ENCODE data around the gene CUZD1. TPM values are rescaled to one million over a fixed set of nuclear protein-coding genes. Genes with fewer than 3 reads are reported as not detected.

CUZD1 gene
- total and polyA plus RNA-seq, 2 of the 13 experiments (the other 11 are each of a cell fraction or from before 2014, with no cell fraction given) = 0.22 to 0.29 TPM

DNA sequence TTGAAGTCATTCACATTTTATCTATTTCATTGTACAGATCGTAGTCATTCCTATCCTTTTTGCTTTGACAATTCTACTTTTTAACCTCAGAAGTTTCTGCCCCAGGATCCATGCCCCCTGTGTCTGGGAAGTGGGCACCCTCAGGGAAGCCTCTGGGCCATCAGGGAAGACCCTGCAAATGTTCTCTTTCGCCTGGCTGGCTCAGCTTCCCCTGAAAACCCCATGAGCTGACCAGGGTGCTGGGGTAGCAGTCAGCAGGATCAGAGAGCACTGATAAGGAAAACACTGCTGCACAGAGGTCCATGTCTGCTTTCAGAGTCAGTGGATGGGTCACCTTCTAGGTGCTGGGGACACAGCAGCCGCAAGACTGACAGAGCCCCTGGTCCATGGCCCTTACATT is 23.8 kb downstream of the CUZD1 start (continued):
- TF ChIP-seq, protein P1, sequence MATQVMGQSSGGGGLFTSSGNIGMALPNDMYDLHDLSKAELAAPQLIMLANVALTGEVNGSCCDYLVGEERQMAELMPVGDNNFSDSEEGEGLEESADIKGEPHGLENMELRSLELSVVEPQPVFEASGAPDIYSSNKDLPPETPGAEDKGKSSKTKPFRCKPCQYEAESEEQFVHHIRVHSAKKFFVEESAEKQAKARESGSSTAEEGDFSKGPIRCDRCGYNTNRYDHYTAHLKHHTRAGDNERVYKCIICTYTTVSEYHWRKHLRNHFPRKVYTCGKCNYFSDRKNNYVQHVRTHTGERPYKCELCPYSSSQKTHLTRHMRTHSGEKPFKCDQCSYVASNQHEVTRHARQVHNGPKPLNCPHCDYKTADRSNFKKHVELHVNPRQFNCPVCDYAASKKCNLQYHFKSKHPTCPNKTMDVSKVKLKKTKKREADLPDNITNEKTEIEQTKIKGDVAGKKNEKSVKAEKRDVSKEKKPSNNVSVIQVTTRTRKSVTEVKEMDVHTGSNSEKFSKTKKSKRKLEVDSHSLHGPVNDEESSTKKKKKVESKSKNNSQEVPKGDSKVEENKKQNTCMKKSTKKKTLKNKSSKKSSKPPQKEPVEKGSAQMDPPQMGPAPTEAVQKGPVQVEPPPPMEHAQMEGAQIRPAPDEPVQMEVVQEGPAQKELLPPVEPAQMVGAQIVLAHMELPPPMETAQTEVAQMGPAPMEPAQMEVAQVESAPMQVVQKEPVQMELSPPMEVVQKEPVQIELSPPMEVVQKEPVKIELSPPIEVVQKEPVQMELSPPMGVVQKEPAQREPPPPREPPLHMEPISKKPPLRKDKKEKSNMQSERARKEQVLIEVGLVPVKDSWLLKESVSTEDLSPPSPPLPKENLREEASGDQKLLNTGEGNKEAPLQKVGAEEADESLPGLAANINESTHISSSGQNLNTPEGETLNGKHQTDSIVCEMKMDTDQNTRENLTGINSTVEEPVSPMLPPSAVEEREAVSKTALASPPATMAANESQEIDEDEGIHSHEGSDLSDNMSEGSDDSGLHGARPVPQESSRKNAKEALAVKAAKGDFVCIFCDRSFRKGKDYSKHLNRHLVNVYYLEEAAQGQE (IDR thresholded peaks at IDR 0.05; ENCODE audit: borderline replicate concordance in 1 of 2, low read depth in 1 of 2, low read length in 2 of 2) = no peak
- TF ChIP-seq, protein P2, sequence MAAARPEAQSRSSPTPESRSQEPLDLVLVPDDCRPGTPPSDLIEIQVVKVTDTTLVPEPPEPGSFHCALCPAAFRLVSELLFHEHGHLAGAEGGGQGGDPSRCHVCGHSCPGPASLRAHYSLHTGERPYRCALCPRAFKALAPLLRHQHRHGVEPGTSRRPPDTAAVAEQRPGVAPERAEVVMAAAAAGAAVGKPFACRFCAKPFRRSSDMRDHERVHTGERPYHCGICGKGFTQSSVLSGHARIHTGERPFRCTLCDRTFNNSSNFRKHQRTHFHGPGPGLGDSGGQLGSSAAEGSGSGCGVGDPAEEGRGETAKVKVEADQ (CRISPR knock-in tag; IDR thresholded peaks at IDR 0.05; ENCODE audit: borderline replicate concordance) = no peak
- TF ChIP-seq MEIS1 (CRISPR knock-in tag; IDR thresholded peaks at IDR 0.05; ENCODE audit: borderline replicate concordance) (no peak), ATF1 (CRISPR knock-in tag; IDR thresholded peaks at IDR 0.05) (no peak)

DNA sequence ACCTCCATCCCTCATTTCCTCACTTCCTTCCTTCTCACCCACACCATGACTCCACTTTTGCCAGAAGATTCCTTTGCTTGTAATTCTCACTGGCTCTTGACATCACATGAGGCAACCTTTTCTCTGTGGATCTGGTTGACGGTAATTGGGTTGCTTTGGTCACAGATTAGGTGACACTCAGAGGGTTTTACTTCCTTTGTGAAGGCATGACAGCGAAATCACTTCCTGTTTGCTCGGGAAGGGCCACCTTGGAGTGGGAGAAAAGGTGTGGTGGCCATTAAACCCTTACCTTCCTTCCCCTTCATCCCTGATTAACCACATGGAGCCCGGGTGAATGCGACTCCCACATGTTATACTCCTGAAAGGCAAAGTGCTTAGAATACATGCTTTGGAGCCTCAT is 30.2 kb downstream of the CUZD1 start:
- H3K9me3 ChIP-seq (ENCODE audit: low read length) = no peaks in the 10 kb centered on the region
- H3K4me1 ChIP-seq (ENCODE audit: insufficient read depth, low read length) = no peaks in the 10 kb centered on the region
- peaks cover 1 to 44% of the 10 kb centered on the region in 2 experiments; a peak in 4 of 5 replicates for H3K27me3 ChIP-seq (ENCODE audit: control insufficient read depth in 1 of 2, insufficient read depth in 2 of 2, low read length in 2 of 2)
- in situ Hi-C loops (cut with HindIII; ENCODE audit: extremely low pct_ligation_motif_present, low pct_unique_long_range_greater_than_20kb) = no loop called here
- no peak overlapping the region for H3K4me2 ChIP-seq (ENCODE audit: low read depth, low read length)
- CTCF ChIA-PET (ENCODE audit: low intra/inter-chr PET ratio, low total read pairs) = no interaction called here
- H3K36me3 ChIP-seq (replicated peaks in 1 of 2; ENCODE audit: control insufficient read depth in 1 of 2, insufficient read depth in 2 of 2, low read length in 2 of 2) = no peaks in the 10 kb centered on the region
- no peak overlapping the region for H3K9ac ChIP-seq (ENCODE audit: insufficient read depth, low read depth, low read length)
- FAIRE-seq = no peak
- no peak for DNase-seq (ENCODE audit: low spot score)
- H4K20me1 ChIP-seq (ENCODE audit: insufficient read depth, low read length) = no peaks in the 10 kb centered on the region
- H3K27ac ChIP-seq (ENCODE audit: extremely low read length, insufficient read depth, low read length) = no peak overlapping the region
- H3K79me2 ChIP-seq (ENCODE audit: insufficient read depth, low read length) = no peaks in the 10 kb centered on the region
- intact Hi-C loops (cut with micrococcal nuclease; ENCODE audit: unreplicated experiment) = no loop called here
- BruUV-seq (replicated peaks) = no TSS peak
- ATAC-seq = no peak
- WGBS (ENCODE audit: low lambda C conversion rate) = 15% methylated on average over 4 of the region's 5 CpGs
- no peak overlapping the region for H3K4me3 ChIP-seq (replicated peaks in 1 of 3; ENCODE audit: insufficient read depth in 1 of 3, low read depth in 2 of 3, low read length in 3 of 3)
- POLR2A ChIA-PET = no interaction called here
- no peak overlapping the region for H2AFZ ChIP-seq (ENCODE audit: low read length)
- TF ChIP-seq RBFOX2 (IDR thresholded peaks at IDR 0.05; ENCODE audit: low read depth, low read length) = no peak
- no peak for TF ChIP-seq PPARG (CRISPR knock-in tag; conservative IDR thresholded peaks at IDR 0.05)
- no peak for TF ChIP-seq ZKSCAN8 (CRISPR knock-in tag; IDR thresholded peaks at IDR 0.05; ENCODE audit: borderline replicate concordance)
- no peak for TF ChIP-seq CREB1 (IDR thresholded peaks at IDR 0.05)
- no peak for TF ChIP-seq CREB1 (CRISPR knock-in tag; IDR thresholded peaks at IDR 0.05)
- TF ChIP-seq NR2F1 (CRISPR knock-in tag; IDR thresholded peaks at IDR 0.05) = no peak
- TF ChIP-seq, protein P3, sequence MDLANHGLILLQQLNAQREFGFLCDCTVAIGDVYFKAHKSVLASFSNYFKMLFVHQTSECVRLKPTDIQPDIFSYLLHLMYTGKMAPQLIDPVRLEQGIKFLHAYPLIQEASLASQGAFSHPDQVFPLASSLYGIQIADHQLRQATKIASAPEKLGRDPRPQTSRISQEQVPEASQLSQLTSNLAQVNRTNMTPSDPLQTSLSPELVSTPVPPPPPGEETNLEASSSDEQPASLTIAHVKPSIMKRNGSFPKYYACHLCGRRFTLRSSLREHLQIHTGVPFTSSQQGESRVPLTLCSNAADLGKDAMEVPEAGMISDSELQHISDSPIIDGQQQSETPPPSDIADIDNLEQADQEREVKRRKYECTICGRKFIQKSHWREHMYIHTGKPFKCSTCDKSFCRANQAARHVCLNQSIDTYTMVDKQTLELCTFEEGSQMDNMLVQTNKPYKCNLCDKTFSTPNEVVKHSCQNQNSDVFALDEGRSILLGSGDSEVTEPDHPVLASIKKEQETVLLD (CRISPR knock-in tag; IDR thresholded peaks at IDR 0.05; ENCODE audit: low read depth) = no peak
- no peak for TF ChIP-seq JUN (CRISPR knock-in tag; IDR thresholded peaks at IDR 0.05)
- no peak for TF ChIP-seq FOXK2 (IDR thresholded peaks at IDR 0.05)
- TF ChIP-seq, protein P4, sequence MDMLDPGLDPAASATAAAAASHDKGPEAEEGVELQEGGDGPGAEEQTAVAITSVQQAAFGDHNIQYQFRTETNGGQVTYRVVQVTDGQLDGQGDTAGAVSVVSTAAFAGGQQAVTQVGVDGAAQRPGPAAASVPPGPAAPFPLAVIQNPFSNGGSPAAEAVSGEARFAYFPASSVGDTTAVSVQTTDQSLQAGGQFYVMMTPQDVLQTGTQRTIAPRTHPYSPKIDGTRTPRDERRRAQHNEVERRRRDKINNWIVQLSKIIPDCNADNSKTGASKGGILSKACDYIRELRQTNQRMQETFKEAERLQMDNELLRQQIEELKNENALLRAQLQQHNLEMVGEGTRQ (IDR thresholded peaks at IDR 0.05; ENCODE audit: low read depth, low read length) = no peak
- TF ChIP-seq, protein P4 (CRISPR knock-in tag; IDR thresholded peaks at IDR 0.05; ENCODE audit: borderline replicate concordance) = no peak
- TF ChIP-seq ZNF446 (CRISPR knock-in tag; IDR thresholded peaks at IDR 0.05) = no peak
- TF ChIP-seq NR2C2 (CRISPR knock-in tag; IDR thresholded peaks at IDR 0.05; ENCODE audit: borderline replicate concordance) = no peak
